HEK293 (cell line): Measurements from ENCODE around the gene SRR.

Experiments
- CTCF ChIA-PET: fragments of 350-600 bp; formaldehyde crosslinking; extraction: SDS; loops from one replicate; lab custom pipeline; 2021; ENCODE audit warnings: antibody characterized with exemption; lab: Yijun Ruan, JAX
- POLR2A ChIA-PET: fragments of 300-600 bp; formaldehyde crosslinking; extraction: SDS; loops from one replicate; lab custom pipeline; 2020; ENCODE audit warnings: antibody characterized with exemption, inconsistent platforms; lab: Yijun Ruan, JAX
- H3K27ac ChIP-seq: fragments of 200-500 bp; sonication (Bioruptor generic); 2 replicates; pipeline ENCODE4 v1.5.1; 2014; ENCODE audit warnings: low read depth, low read length, control low read depth, inconsistent platforms; ENCODE audit errors: extremely low read depth
- H3K36me3 ChIP-seq, 2 experiments: fragments of 200-500 bp in 1 of 2; sonication (Bioruptor generic) in 1 of 2; 1 replicate in 1 of 2; 2 replicates in 1 of 2; pipeline ENCODE4 v1.5.1; 2014 to 2017; ENCODE audit warnings: inconsistent platforms in 2 of 2, low read length in 2 of 2; ENCODE audit not compliant: control insufficient read depth in 2 of 2, insufficient read depth in 1 of 2
- H3K4me1 ChIP-seq: fragments of 200-500 bp; sonication (Bioruptor generic); 2 replicates; pipeline ENCODE4 v1.5.1; 2014; ENCODE audit warnings: mild to moderate bottlenecking, low read length, inconsistent platforms; ENCODE audit not compliant: control insufficient read depth, insufficient read depth
- H3K4me3 ChIP-seq: 2 replicates; pipeline ENCODE4 v1.5.1; 2011; ENCODE audit warnings: low read depth, mild to moderate bottlenecking, control low read depth, low read length, moderate library complexity
- H3K9me3 ChIP-seq: fragments of 200-500 bp; sonication (Bioruptor generic); 2 replicates; pipeline ENCODE4 v1.5.1; 2014; ENCODE audit warnings: low read depth, low read length, inconsistent platforms; ENCODE audit not compliant: control insufficient read depth, insufficient read depth
- ATF2 ChIP-seq: fragments of 450-650 bp; formaldehyde crosslinking; IDR thresholded peaks from 2 replicates; pipeline ENCODE4 v1.5.1; 2016; ENCODE audit warnings: missing biosample characterization, missing genetic modification characterization, low read depth
- MYNN ChIP-seq: fragments of 450-650 bp; formaldehyde crosslinking; IDR thresholded peaks from 2 replicates; pipeline ENCODE4 v1.5.1; 2016; ENCODE audit warnings: missing biosample characterization, missing genetic modification characterization, borderline replicate concordance
- RBAK ChIP-seq: fragments of 450-650 bp; formaldehyde crosslinking; IDR thresholded peaks from 2 replicates; pipeline ENCODE4 v1.5.1; 2016; ENCODE audit warnings: missing biosample characterization, missing genetic modification characterization
- ZBTB7A ChIP-seq: fragments of 450-650 bp; formaldehyde crosslinking; IDR thresholded peaks from 2 replicates; pipeline ENCODE4 v1.5.1; 2016; ENCODE audit warnings: low read depth, missing biosample characterization, missing genetic modification characterization
- ZNF19 ChIP-seq: fragments of 450-650 bp; formaldehyde crosslinking; IDR thresholded peaks from 2 replicates; pipeline ENCODE4; 2016; ENCODE audit warnings: missing biosample characterization, missing genetic modification characterization, low read depth
- ZNF324 ChIP-seq: fragments of 450-650 bp; formaldehyde crosslinking; IDR thresholded peaks from 2 replicates; pipeline ENCODE4 v1.5.1; 2016; ENCODE audit warnings: missing biosample characterization, missing genetic modification characterization
- ZNF350 ChIP-seq: fragments of 450-650 bp; formaldehyde crosslinking; IDR thresholded peaks from 2 replicates; pipeline ENCODE4 v1.5.0; 2017; ENCODE audit warnings: missing biosample characterization, mild to moderate bottlenecking, missing genetic modification characterization
- ZNF580 ChIP-seq: fragments of 450-650 bp; formaldehyde crosslinking; IDR thresholded peaks from 2 replicates; pipeline ENCODE4 v1.5.1; 2016; ENCODE audit warnings: missing biosample characterization, missing genetic modification characterization
- ZNF600 ChIP-seq: fragments of 450-650 bp; formaldehyde crosslinking; IDR thresholded peaks from 2 replicates; pipeline ENCODE4 v1.5.1; 2016; ENCODE audit warnings: missing biosample characterization, missing genetic modification characterization
- ZNF768 ChIP-seq: fragments of 450-650 bp; formaldehyde crosslinking; IDR thresholded peaks from 2 replicates; pipeline ENCODE4 v1.5.1; 2018; ENCODE audit warnings: missing biosample characterization, mild to moderate bottlenecking, missing genetic modification characterization
- ZSCAN16 ChIP-seq: fragments of 450-650 bp; formaldehyde crosslinking; IDR thresholded peaks from 2 replicates; pipeline ENCODE4 v1.5.1; 2016; ENCODE audit warnings: missing biosample characterization, missing genetic modification characterization
- ZSCAN5A ChIP-seq: fragments of 450-650 bp; formaldehyde crosslinking; IDR thresholded peaks from 2 replicates; pipeline ENCODE4 v1.5.1; 2016; ENCODE audit warnings: missing biosample characterization, missing genetic modification characterization
- TF ChIP-seq, protein P1 (sequence below): fragments of 450-650 bp; formaldehyde crosslinking; IDR thresholded peaks from 2 replicates; pipeline ENCODE4 v1.5.1; 2016; ENCODE audit warnings: missing biosample characterization, missing genetic modification characterization

The SRR gene

DNA sequence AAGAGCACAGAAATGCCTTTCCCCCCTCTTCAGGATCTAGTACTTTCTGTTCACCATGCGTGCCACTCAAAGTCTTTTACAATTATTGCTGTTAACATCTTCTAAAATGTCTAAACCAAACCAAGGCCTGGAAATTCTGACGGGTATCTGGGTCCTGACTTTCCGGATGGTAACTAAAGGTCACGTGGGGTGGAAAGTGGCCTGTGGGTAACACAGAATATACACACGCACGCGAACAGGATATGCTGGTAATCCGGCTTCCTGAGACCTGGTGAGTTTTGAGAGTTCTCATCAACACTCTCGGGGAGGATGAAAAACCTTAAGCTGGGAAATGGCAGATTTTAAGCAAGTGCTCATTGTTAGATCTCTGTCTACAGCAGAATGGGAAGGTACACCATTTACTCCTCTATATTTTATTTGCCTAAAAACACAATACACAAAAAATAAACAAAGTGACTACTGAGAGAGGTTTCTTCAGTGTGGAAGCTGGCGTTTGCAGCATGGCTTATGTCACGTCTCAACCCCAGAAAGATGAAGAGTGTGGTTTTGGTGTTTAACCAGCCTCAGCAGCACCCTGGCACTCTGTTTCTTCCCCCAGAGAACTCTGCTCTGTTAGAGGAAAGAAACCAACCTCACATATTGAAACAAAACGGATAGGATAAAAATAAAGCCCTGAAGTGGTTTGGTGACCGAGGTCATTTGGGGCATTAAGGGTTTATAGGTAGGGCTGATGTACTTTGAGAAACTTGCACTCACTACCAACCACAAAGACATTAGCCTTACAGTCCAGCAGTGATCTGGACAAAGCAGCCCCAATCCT is 37.5 kb upstream of the SRR start:
- no peak overlapping the region for H3K4me3 ChIP-seq
- TF ChIP-seq RBAK (no peak), ZNF580 (tag by site-specific recombination) (no peak), ZNF350 (no peak), MYNN (no peak), ZNF600 (no peak), ATF2 (tag by site-specific recombination) (no peak), ZBTB7A (tag by site-specific recombination) (no peak), ZNF768 (tag by site-specific recombination) (no peak), ZSCAN5A (tag by site-specific recombination) (no peak)
- TF ChIP-seq, protein P1, sequence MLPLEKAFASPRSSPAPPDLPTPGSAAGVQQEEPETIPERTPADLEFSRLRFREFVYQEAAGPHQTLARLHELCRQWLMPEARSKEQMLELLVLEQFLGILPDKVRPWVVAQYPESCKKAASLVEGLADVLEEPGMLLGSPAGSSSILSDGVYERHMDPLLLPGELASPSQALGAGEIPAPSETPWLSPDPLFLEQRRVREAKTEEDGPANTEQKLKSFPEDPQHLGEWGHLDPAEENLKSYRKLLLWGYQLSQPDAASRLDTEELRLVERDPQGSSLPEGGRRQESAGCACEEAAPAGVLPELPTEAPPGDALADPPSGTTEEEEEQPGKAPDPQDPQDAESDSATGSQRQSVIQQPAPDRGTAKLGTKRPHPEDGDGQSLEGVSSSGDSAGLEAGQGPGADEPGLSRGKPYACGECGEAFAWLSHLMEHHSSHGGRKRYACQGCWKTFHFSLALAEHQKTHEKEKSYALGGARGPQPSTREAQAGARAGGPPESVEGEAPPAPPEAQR (tag by site-specific recombination): no peak
- H3K36me3 ChIP-seq: peaks cover 25 to 47% of the 10 kb centered on the region in 2 experiments
- no peak overlapping the region for H3K27ac ChIP-seq
- CTCF ChIA-PET: interaction anchor here (0.5 to 3.2 kb wide), 8 partner anchors 21 to 384 kb away, joined by 3 to 21 read pairs (median 4); partner anchors contain the start of gene HIC1
- peaks cover 14% of the 10 kb centered on the region for H3K4me1 ChIP-seq
- no peaks in the 10 kb centered on the region for H3K9me3 ChIP-seq
- POLR2A ChIA-PET: no interaction called here

GRCh38 chr17:2266865-2267228 is 36.9 kb upstream of the SRR start:
- CTCF ChIA-PET: interaction anchor here (0.5 to 2.2 kb wide), 9 partner anchors 22 to 519 kb away, joined by 3 to 10 read pairs (median 3); partner anchors contain the start of gene HIC1
- POLR2A ChIA-PET: no interaction called here
- no peaks in the 10 kb centered on the region for H3K9me3 ChIP-seq
- TF ChIP-seq ZSCAN16 (no peak), ZNF600 (0 out of 2 replicates have a peak, but pooled peaks have one; percentile 36)
- peaks cover 25 to 44% of the 10 kb centered on the region in 2 experiments for H3K36me3 ChIP-seq
- H3K4me1 ChIP-seq: peaks cover 14% of the 10 kb centered on the region
- no peak overlapping the region for H3K27ac ChIP-seq
- no peak overlapping the region for H3K4me3 ChIP-seq

DNA sequence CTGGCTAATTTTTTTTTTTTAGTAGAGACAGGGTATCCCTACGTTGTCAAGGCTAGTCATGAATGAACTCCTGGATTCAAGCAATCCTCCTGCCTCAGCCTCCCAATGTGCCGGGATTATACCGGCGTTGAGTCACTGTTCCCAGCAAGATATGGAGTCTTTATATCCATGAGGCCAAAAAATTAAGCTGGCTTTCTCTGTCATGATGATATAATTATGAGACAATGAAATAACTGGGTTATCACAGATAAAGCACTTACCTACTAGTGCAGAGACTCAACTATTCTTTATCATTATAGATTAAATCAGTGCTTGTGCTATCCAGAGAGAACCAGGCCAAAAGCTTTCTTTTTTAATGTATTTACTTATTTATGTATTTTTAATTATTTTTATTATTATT is 36.4 kb upstream of the SRR start:
- CTCF ChIA-PET: interaction anchor here (0.5 to 2.2 kb wide), 6 partner anchors 22 to 519 kb away, joined by 3 to 10 read pairs (median 4); partner anchors contain the start of gene HIC1
- POLR2A ChIA-PET: no interaction called here
- TF ChIP-seq ZNF19 (tag by site-specific recombination) (no peak), ZNF324 (tag by site-specific recombination) (no peak)
- Histone ChIP-seq H3K27ac (no peak overlapping the region), H3K36me3 (peaks cover 28 to 44% of the 10 kb centered on the region in 2 experiments), H3K9me3 (no peaks in the 10 kb centered on the region), H3K4me3 (no peak overlapping the region), H3K4me1 (peaks cover 14% of the 10 kb centered on the region)
